ENCODE results near the gene TMEM61. TPM values are rescaled to one million over a fixed set of nuclear protein-coding genes. Genes with fewer than 3 reads are reported as not detected.

The TMEM61 gene
- total and polyA plus RNA-seq, 2 of the 8 experiments (the other 6 are each of a cell fraction or from before 2014, with no cell fraction given), result 0.54 to 1.4 TPM

GRCh38 chr1:54993140-54993539 is 12.7 kb downstream of the TMEM61 start (continued):
- no peak for TF ChIP-seq BACH1 (IDR thresholded peaks at IDR 0.05; ENCODE audit: low read length)
- TF ChIP-seq YY1 (IDR thresholded peaks at IDR 0.05; ENCODE audit: low read depth, low read length), result no peak

Data from H1 (cell line).